OCI-LY7 (cell line): Measurements from ENCODE around the gene SNAI3.

Experiments used
- EZH2phosphoT487 ChIP-seq: fragments of 200-600 bp; sonication (generic); IDR thresholded peaks from 2 replicates; pipeline ENCODE4 v1.6.1; 2018; ENCODE audit warnings: low read depth, borderline replicate concordance, mild to moderate bottlenecking, mixed run types, antibody characterized with exemption, low read length, moderate library complexity, mixed read lengths
- TF ChIP-seq, protein P1 (sequence below): fragments of 200-600 bp; sonication (generic); conservative IDR thresholded peaks from 2 replicates; pipeline ENCODE4 v1.5.1; 2014; ENCODE audit warnings: mild to moderate bottlenecking, antibody characterized with exemption, low read length, moderate library complexity, mixed read lengths

DNA sequence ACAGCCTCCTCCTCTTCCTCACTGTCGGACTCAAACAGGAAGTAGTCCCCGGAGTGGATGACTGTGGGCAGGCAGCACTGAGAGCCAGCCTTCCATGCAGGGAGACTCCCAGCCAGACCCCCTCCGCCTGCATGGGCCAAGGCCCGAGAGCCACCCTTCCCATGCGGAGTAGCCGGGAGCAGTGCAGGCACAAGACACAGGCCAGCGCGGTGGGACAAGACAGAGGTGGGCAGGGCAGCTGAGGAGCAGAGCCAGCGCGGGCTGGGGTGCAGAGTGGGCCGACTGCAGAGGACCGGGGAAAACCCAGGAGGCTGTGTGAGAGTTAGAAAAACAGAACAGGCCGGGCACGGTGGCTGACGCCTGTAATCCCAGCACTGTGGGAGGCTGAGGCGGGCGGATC, 37.6 kb upstream of the SNAI3 start:
- TF ChIP-seq, protein P1, sequence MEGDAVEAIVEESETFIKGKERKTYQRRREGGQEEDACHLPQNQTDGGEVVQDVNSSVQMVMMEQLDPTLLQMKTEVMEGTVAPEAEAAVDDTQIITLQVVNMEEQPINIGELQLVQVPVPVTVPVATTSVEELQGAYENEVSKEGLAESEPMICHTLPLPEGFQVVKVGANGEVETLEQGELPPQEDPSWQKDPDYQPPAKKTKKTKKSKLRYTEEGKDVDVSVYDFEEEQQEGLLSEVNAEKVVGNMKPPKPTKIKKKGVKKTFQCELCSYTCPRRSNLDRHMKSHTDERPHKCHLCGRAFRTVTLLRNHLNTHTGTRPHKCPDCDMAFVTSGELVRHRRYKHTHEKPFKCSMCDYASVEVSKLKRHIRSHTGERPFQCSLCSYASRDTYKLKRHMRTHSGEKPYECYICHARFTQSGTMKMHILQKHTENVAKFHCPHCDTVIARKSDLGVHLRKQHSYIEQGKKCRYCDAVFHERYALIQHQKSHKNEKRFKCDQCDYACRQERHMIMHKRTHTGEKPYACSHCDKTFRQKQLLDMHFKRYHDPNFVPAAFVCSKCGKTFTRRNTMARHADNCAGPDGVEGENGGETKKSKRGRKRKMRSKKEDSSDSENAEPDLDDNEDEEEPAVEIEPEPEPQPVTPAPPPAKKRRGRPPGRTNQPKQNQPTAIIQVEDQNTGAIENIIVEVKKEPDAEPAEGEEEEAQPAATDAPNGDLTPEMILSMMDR, result no peak
- no peak for TF ChIP-seq EZH2phosphoT487
